Activated CD8-positive, alpha-beta memory T cell treated with anti-CD3 and anti-CD28 coated beads for 48 hours (primary cell): ENCODE data around the gene FOXS1.
"Not testable (repeated sequence)": the region's sequence is repeated elsewhere in the genome, so short reads cannot be mapped to it uniquely, and the experiment has no call there.

Source experiments
- DNase-seq, 3 experiments: peaks; one replicate each; pipeline ENCODE4 v3.0.0-alpha.2; 2020; ENCODE audit warnings: low read depth in 2 of 3, low spot score in 2 of 3

FOXS1 gene

GRCh38 chr20:31823360-31824124, 21.9 kb downstream of the FOXS1 start:
- DNase-seq: no peak

GRCh38 chr20:31822421-31823330, 22.7 kb downstream of the FOXS1 start:
- peak; percentile 43 to 85 (median 83) for DNase-seq

GRCh38 chr20:31821427-31821826, 24.0 kb downstream of the FOXS1 start:
- DNase-seq: no peak

GRCh38 chr20:31820228-31820627, 25.2 kb downstream of the FOXS1 start:
- DNase-seq: no peak

- no peak for DNase-seq
These were observed 26.2 kb downstream of the FOXS1 start, which contains the start of gene MYLK2 for GRCh38 chr20:31819083-31819784. Gene MYLK2 (plus strand): TSS chr20:31819356. CDS start chr20:31819581, 225 bp downstream.

- DNase-seq: no peak
These were observed 27.0 kb downstream of the FOXS1 start for GRCh38 chr20:31818376-31818908.

GRCh38 chr20:31817461-31817860, 27.9 kb downstream of the FOXS1 start:
- DNase-seq: no peak

- DNase-seq: no peak
These were observed 29.2 kb downstream of the FOXS1 start for GRCh38 chr20:31816221-31816620.

GRCh38 chr20:31815408-31816188, 29.8 kb downstream of the FOXS1 start:
- DNase-seq: no peak

- not testable (repeated sequence) for DNase-seq
These were observed 31.3 kb downstream of the FOXS1 start for GRCh38 chr20:31814142-31814541.

GRCh38 chr20:31813611-31814010, 31.8 kb downstream of the FOXS1 start:
- DNase-seq: no peak

GRCh38 chr20:31811796-31812728, 33.3 kb downstream of the FOXS1 start:
- no peak for DNase-seq

GRCh38 chr20:31811198-31811597, 34.2 kb downstream of the FOXS1 start:
- DNase-seq: no peak

- no peak for DNase-seq
These were observed 35.7 kb downstream of the FOXS1 start for GRCh38 chr20:31809661-31810060.

- DNase-seq: no peak
These were observed 36.9 kb downstream of the FOXS1 start for GRCh38 chr20:31808481-31808880.

GRCh38 chr20:31806564-31807355, 38.6 kb downstream of the FOXS1 start:
- DNase-seq: no peak

- no peak for DNase-seq
These were observed 41.7 kb downstream of the FOXS1 start for GRCh38 chr20:31803552-31804291.

GRCh38 chr20:31801508-31801907, 43.9 kb downstream of the FOXS1 start:
- no peak for DNase-seq
